Ammon's horn (tissue), 1 donor: ENCODE results near the gene PARP6.

Experiments
- DNase-seq: peaks from one replicate; pipeline ENCODE4 v3.0.0-alpha.2; 2016; ENCODE audit warnings: low spot score

The PARP6 gene

GRCh38 chr15:72272213-72272996 is at the start of gene PARP6:
PARP6 (minus strand) TSS chr15:72272554; CDS start chr15:72267477, 5,077 bp downstream.
- peak; percentile 99 for DNase-seq

DNA sequence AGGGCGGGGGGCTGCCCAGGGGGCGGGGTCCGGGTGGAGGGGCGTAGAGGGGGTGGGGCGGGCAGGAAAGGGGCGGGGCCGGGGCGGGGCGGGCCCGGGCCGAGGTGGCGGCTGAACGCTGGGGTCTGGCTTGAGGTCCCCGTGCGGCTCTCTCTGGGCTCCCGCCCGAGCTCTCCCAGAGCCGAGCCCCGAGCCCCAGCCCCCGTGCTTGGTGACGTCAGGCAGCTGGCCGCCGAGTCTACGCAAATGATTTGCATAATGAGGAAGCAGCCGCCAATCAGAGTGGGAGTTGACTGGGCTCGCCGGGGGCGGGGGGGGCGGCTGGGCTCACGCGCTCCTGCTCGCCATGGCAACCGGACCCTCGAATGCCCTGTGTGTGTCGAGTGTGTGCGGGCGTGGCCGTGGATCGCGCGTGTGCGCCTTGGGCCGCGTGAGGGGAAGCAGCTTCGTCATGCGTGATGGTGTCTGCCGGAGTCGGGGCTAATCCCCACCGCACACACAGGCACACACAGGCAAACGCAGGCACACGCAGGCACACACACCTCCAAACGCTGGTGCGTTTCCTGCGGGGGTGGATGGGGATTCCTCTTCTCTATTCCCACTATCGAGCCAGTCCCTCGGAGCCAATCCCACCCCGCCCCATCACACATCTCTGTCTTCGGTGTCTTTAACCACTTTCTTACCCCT is 47.8 kb upstream of the PARP6 start, which contains the start of gene CELF6:
Gene CELF6 (minus strand): TSS at position 173 of the 687 bp plus-strand sequence. CDS start 283 bp downstream, outside the sequence.
- DNase-seq = peak; percentile 89

DNA sequence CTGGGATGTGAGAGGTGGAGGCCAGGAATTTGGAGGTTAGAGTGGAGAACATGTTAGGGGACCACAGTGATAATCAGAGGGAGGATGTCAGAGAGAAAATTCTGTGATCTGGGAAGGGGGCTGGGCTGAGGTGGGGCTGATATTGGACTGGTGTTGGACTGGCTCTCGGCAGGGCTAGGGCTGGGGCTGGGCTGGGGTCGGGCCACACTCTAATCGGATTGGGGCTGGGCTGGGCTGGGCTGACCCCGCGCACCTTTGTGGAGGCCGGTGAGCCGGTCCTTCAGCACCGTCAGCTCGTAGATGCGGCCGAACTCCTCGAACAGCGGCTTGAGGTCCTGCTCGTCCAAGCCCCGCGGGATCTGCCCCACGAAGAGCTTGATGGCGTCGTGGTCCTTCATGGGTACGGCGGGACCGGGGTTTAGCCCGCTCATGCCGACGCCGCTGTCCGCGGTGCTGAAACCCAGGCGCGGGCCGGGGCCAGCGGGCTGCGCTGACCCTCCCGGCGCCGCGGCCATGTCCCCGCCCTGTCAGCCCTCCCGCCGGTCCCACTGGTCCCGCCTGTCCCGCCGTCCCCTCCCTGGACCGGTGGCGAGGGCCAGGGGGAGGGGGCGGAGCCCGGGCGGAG is 47.1 kb upstream of the PARP6 start:
- peak; percentile 60 for DNase-seq

DNA sequence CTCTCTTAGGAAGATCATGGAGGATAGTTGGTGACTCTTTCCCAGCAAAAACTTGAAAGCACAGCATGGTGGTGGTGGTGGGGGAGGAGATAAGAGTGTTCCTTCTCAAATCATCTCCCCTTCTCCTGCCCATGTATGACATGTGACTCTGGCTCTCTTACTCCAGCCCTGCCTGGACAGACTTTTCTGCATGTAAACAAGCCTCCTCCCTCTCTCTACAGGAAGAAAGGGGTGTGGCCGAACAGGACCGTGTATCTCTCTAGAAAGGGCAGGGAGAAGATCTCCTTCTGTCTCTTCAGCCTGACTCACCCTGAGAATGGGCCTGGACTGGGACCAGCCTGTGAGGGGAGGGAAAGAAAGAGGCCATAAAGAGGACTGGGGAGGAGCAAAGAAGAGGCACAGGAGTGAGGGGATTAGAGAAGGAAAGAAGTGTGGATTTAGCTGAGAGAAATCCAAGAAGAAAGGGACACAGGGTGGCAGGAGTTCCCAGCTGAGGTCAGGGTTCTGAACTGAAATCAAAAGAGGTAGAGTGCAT is 46.1 kb upstream of the PARP6 start:
- no peak for DNase-seq

DNA sequence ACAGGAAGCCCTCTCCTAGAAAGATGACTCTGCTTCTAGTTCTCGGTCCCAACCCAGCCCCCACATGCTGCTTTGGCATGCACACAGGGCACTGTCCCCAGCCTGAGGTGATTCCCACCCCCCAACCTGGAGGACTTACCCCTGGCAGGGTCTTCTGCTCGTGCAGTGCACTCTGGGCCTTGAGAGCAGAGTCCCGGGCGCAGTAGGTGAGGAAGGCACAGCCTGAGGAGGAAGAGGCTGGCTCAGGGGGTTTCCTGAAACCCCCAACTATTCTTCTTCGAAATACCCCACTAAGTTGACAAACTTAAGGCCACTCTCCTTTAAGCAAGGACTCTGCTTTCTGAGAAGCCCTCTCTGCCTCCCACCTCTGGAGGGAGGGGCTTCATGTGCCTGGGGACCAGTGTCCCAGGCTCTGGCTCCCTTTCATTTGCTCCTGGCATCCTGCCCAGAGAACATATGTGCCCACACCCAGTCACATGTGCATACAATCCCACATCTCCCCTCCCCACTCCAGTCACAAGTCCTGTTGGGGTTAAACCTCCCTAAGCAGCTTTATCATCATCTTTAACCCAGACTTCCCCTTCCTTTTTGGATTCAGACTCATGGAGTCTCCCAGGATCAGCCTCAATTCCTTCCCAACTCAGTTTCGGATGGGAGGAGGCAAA is 43.5 kb upstream of the PARP6 start:
- DNase-seq = no peak

- DNase-seq = no peak
Observed at GRCh38 chr15:72313881-72314280, 41.5 kb upstream of the PARP6 start.

- DNase-seq = no peak
Observed at GRCh38 chr15:72313448-72313840, 41.1 kb upstream of the PARP6 start.

DNA sequence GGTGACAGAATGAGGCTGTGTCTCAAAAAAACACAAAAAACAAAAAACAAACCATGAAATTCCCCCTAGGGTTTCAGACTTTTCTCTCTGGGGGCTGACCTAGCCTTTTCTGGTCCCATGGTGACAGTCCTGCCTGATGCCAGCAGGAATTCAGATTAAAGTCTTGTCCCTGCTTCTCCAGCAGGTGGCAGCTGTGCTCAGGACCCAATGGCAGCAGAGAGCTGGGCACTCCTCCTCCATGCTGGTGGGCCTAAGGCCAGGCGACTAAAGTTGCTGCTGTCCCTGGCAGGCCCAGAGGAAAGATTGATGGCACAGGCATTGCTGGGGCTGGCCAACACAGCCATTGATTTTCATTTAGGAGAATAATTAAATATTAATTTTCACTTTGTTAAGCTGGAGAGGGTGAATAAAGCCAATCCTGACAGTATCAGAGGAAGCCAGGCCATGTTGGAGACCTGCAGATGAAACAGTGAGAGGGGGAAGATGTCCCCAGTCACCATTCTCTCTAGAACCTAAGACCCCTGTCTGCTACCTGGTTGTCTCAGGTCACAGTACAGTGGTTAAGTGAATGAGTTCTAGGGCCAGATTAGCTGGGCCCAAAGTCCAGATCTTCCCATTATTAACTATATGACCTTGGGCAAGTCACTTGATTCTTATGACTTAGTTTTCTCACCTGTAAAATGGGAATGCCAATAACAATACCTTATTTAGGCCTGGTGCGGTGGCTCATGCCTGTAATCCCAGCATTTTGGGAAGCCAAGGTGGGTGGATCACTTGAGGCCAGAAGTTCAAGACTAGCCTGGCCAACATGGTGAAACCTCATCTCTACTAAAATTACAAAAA is 40.5 kb upstream of the PARP6 start:
- peak; percentile 84 for DNase-seq

GRCh38 chr15:72307026-72307425 is 34.7 kb upstream of the PARP6 start:
- DNase-seq = peak; percentile 69

DNA sequence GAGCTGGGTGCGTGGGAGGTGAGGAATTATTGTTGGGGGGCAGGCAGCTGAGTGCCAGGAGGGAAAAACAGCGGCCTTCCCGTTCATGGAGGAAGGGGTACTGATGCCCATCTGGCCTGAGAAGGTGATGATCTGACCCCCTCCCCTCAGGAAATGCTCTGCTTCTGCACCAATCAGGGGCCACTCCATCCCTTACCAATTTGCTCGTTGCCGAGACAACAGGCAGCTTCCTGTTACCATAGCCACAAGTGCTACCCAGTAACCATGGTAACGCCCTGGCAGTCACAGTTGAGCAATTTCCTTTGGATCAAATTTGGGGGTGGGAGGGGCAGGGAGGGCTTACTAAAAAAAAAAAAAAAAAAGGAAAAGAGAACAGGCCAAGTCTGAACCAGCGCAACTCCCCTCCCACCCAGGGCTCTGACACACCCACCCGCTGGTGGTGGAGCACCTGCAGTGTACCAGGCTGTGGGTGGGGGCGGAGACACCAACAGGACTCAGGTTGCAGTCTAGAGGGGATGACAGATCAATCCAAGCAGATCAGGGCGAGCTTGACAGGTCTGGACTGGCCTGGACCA is 33.9 kb upstream of the PARP6 start:
- DNase-seq = peak; percentile 88

- no peak for DNase-seq
Observed at GRCh38 chr15:72304596-72304995, 32.2 kb upstream of the PARP6 start.

DNA sequence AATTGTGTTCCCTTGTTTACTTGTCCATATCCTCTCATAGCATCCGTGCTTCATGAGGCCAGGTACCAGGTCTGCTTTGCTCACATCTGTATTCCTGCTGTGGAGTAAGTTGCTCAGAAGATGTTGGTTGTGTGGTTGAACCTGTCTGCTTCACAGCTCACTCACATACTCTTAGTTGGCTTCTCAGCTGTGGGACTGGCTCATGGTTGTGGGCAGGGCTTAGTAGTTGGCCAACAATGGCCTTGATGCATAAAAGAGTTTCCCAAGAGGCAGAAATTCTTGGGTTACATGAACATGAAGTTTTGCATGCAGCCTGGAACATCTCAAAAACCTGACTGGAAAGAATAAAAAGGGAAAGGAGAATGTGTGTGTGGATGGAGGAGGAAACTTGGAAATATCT is 30.6 kb upstream of the PARP6 start:
- DNase-seq = no peak

DNA sequence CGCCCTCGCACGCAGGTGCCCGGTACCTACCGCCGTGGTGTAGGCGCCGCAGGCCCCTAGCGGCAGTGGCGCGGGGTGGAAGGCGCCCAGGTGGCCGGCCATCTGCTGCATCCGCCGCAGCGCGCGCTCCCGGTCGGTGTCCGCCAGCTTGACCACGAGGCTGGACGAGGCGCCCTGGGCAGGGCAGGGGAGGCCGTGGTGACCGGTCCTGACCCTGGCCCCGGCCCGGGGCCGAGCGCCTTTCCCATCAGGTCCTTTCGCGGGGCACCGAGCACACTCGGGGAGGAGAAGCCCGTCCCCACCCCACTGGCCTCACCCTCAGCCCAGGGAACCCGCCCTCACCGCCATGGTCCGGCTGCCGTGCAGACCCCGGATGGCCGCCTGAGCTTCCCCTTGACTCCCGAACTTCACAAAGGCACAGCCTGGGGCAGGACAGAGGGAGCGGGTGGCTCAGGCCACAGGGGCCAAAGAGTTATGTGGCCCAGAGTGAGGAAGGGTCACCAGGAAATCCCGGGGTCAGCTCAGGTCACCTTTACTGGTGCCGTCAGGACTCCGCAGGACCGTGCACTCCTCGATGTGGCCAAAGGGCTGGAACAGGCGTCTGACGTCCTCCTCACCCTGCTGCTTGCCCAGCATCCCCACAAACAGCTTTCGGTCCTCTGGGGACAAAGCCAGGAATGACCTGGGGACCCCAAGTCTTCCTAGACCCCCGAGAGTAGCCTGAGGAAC is 17.4 kb upstream of the PARP6 start:
- no peak for DNase-seq

GRCh38 chr15:72288796-72289596 is 16.6 kb upstream of the PARP6 start:
- DNase-seq = no peak

DNA sequence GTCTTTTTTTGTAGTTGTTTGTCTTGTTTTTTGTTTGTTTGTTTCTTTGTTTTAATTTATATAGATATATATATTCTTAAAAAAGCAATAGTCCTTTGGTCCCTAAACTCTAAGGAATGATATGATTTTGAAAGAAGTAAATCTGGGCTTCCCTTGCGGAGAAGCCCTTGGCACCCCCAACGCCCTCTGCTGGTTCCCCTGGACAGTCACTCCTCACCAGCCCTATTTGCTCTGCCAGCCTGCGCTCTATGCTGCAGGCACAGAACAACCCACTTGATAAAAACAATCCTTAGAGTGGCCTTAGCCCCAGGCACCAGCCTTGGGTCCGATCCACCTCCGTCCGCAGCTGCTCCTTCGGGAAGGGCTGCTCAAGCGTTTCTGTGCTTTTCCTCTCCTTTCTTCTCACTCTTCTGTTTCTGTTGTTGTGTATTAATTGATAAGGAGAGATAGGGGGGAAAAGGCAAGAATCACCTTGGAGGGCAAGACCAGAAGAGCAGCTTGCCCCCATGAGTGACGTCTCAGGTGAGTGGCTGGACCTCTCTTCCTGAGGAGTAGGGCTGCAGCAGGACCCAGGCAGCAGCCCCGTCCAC is 13.7 kb upstream of the PARP6 start:
- peak; percentile 16 for DNase-seq

DNA sequence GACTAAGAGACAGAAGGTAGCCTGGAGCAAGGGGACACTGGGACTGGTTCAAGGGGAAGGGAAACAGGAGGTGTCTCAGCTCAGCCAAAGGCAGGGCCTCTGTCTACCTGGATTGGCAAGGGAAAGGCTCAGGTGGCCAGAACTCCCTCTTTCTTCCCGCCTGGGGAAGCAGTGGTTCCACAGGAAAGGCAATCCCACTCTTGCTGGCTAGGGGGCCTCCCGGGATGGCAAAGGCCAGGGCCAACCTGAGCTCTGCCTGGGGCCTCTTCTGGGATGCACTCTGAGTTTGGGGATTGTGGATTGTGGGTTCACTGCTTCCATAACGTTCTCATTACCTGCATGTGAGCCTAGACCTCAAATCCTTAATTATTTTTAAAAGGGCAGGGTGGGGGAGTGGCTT is 13.0 kb upstream of the PARP6 start:
- no peak for DNase-seq

GRCh38 chr15:72284781-72285180 is 12.4 kb upstream of the PARP6 start:
- DNase-seq = no peak

DNA sequence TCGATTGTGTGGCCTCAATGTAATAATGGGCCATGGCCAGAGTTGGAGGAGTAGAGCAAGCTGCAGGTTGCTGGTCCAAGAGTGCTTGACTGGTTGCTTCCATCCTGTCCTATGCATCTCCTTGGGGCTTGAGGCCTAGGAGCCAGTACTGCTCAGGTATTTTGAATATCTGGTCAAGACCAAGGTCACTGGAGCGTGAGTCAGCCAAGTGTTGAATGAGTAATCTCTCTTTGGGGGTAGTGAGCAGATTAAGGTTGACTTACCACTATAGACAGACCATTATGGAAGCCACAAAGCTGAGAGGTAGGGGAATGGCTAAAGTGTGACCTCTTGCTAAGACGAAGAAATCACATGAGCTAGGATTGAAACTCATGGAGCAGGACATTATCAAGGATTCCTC is 9.4 kb upstream of the PARP6 start:
- DNase-seq = no peak

GRCh38 chr15:72280751-72281150 is 8.4 kb upstream of the PARP6 start:
- DNase-seq = no peak
